ENCODE measurements around the gene IGFBP6.

IGFBP6 gene

GRCh38 chr12:53052419-53053217 is 44.8 kb upstream of the IGFBP6 start:
- H3K4me3 ChIP-seq (ENCODE audit: low read depth in 1 of 5, low read length in 5 of 5) = peak overlapping the region; percentile 87 to 95 (median 91)
- no peaks in the 10 kb centered on the region for H3K9me3 ChIP-seq (ENCODE audit: control insufficient read depth in 5 of 5, low read length in 5 of 5)
- H3K9ac ChIP-seq (ENCODE audit: low read length in 5 of 5) = peak overlapping the region in 4 of 5 donors; percentile 39 to 100 (median 76)
- peaks cover 0 to 2% (median 0%) of the 10 kb centered on the region in 5 donors for H3K27me3 ChIP-seq (ENCODE audit: control insufficient read depth in 5 of 5, insufficient read depth in 4 of 5, low read length in 5 of 5)
- H3K4me1 ChIP-seq (ENCODE audit: control insufficient read depth in 5 of 5, insufficient read depth in 5 of 5, low read length in 5 of 5) = peaks cover 23 to 80% (median 74%) of the 10 kb centered on the region in 5 donors
- peak overlapping the region; percentile 99 for H3K27ac ChIP-seq (ENCODE audit: low read depth, low read length)
- H3K36me3 ChIP-seq (ENCODE audit: control insufficient read depth in 5 of 5, insufficient read depth in 5 of 5, low read length in 5 of 5) = peaks cover 3 to 49% (median 37%) of the 10 kb centered on the region in 5 donors

GRCh38 chr12:53053218-53054111 is 44.0 kb upstream of the IGFBP6 start:
- H3K9me3 ChIP-seq (ENCODE audit: control insufficient read depth in 5 of 5, low read length in 5 of 5) = no peaks in the 10 kb centered on the region
- peaks cover 23 to 73% (median 68%) of the 10 kb centered on the region in 5 donors for H3K4me1 ChIP-seq (ENCODE audit: control insufficient read depth in 5 of 5, insufficient read depth in 5 of 5, low read length in 5 of 5)
- H3K9ac ChIP-seq (ENCODE audit: low read length in 5 of 5) = peak overlapping the region in 4 of 5 donors; percentile 16 to 62 (median 34)
- peaks cover 0 to 2% (median 0%) of the 10 kb centered on the region in 5 donors for H3K27me3 ChIP-seq (ENCODE audit: control insufficient read depth in 5 of 5, insufficient read depth in 4 of 5, low read length in 5 of 5)
- H3K27ac ChIP-seq (ENCODE audit: low read depth, low read length) = peak overlapping the region; percentile 99
- peak overlapping the region in 4 of 5 donors; percentile 27 to 65 (median 48) for H3K4me3 ChIP-seq (ENCODE audit: low read depth in 1 of 5, low read length in 5 of 5)
- peaks cover 3 to 57% (median 45%) of the 10 kb centered on the region in 5 donors for H3K36me3 ChIP-seq (ENCODE audit: control insufficient read depth in 5 of 5, insufficient read depth in 5 of 5, low read length in 5 of 5)

- Histone ChIP-seq H3K4me1 (ENCODE audit: control insufficient read depth in 5 of 5, insufficient read depth in 5 of 5, low read length in 5 of 5) (peaks cover 21 to 65% (median 63%) of the 10 kb centered on the region in 5 donors), H3K27ac (ENCODE audit: low read depth, low read length) (peak overlapping the region; percentile 99), H3K4me3 (ENCODE audit: low read depth in 1 of 5, low read length in 5 of 5) (peak overlapping the region in 4 of 5 donors; percentile 27 to 65 (median 48)), H3K36me3 (ENCODE audit: control insufficient read depth in 5 of 5, insufficient read depth in 5 of 5, low read length in 5 of 5) (peaks cover 3 to 65% (median 54%) of the 10 kb centered on the region in 5 donors), H3K27me3 (ENCODE audit: control insufficient read depth in 5 of 5, insufficient read depth in 4 of 5, low read length in 5 of 5) (peaks cover 0 to 2% (median 0%) of the 10 kb centered on the region in 5 donors), H3K9me3 (ENCODE audit: control insufficient read depth in 5 of 5, low read length in 5 of 5) (no peaks in the 10 kb centered on the region), H3K9ac (ENCODE audit: low read length in 5 of 5) (peak overlapping the region in 4 of 5 donors; percentile 16 to 62 (median 56))
Measured at GRCh38 chr12:53054112-53054878, 43.2 kb upstream of the IGFBP6 start.

GRCh38 chr12:53055471-53056266 is 41.8 kb upstream of the IGFBP6 start:
- Histone ChIP-seq H3K4me1 (ENCODE audit: control insufficient read depth in 5 of 5, insufficient read depth in 5 of 5, low read length in 5 of 5) (peaks cover 16 to 67% (median 62%) of the 10 kb centered on the region in 5 donors), H3K9ac (ENCODE audit: low read length in 5 of 5) (no peak overlapping the region), H3K9me3 (ENCODE audit: control insufficient read depth in 5 of 5, low read length in 5 of 5) (no peaks in the 10 kb centered on the region), H3K27me3 (ENCODE audit: control insufficient read depth in 5 of 5, insufficient read depth in 4 of 5, low read length in 5 of 5) (no peaks in the 10 kb centered on the region), H3K27ac (ENCODE audit: low read depth, low read length) (peak overlapping the region; percentile 99), H3K4me3 (ENCODE audit: low read depth in 1 of 5, low read length in 5 of 5) (no peak overlapping the region), H3K36me3 (ENCODE audit: control insufficient read depth in 5 of 5, insufficient read depth in 5 of 5, low read length in 5 of 5) (peaks cover 3 to 79% (median 68%) of the 10 kb centered on the region in 5 donors)

GRCh38 chr12:53056296-53056695 is 41.2 kb upstream of the IGFBP6 start:
- Histone ChIP-seq H3K9ac (ENCODE audit: low read length in 5 of 5) (no peak overlapping the region), H3K9me3 (ENCODE audit: control insufficient read depth in 5 of 5, low read length in 5 of 5) (no peaks in the 10 kb centered on the region), H3K4me3 (ENCODE audit: low read depth in 1 of 5, low read length in 5 of 5) (no peak overlapping the region), H3K27me3 (ENCODE audit: control insufficient read depth in 5 of 5, insufficient read depth in 4 of 5, low read length in 5 of 5) (no peaks in the 10 kb centered on the region), H3K36me3 (ENCODE audit: control insufficient read depth in 5 of 5, insufficient read depth in 5 of 5, low read length in 5 of 5) (peaks cover 3 to 84% (median 74%) of the 10 kb centered on the region in 5 donors), H3K27ac (ENCODE audit: low read depth, low read length) (no peak overlapping the region), H3K4me1 (ENCODE audit: control insufficient read depth in 5 of 5, insufficient read depth in 5 of 5, low read length in 5 of 5) (peaks cover 12 to 67% (median 62%) of the 10 kb centered on the region in 5 donors)

GRCh38 chr12:53056901-53057300 is 40.6 kb upstream of the IGFBP6 start:
- H3K9me3 ChIP-seq (ENCODE audit: control insufficient read depth in 5 of 5, low read length in 5 of 5) = no peaks in the 10 kb centered on the region
- H3K27me3 ChIP-seq (ENCODE audit: control insufficient read depth in 5 of 5, insufficient read depth in 4 of 5, low read length in 5 of 5) = no peaks in the 10 kb centered on the region
- no peak overlapping the region for H3K4me3 ChIP-seq (ENCODE audit: low read depth in 1 of 5, low read length in 5 of 5)
- H3K4me1 ChIP-seq (ENCODE audit: control insufficient read depth in 5 of 5, insufficient read depth in 5 of 5, low read length in 5 of 5) = peaks cover 9 to 67% (median 62%) of the 10 kb centered on the region in 5 donors
- H3K9ac ChIP-seq (ENCODE audit: low read length in 5 of 5) = no peak overlapping the region
- no peak overlapping the region for H3K27ac ChIP-seq (ENCODE audit: low read depth, low read length)
- H3K36me3 ChIP-seq (ENCODE audit: control insufficient read depth in 5 of 5, insufficient read depth in 5 of 5, low read length in 5 of 5) = peaks cover 3 to 85% (median 75%) of the 10 kb centered on the region in 5 donors

- H3K9ac ChIP-seq (ENCODE audit: low read length in 5 of 5) = no peak overlapping the region
- no peaks in the 10 kb centered on the region for H3K27me3 ChIP-seq (ENCODE audit: control insufficient read depth in 5 of 5, insufficient read depth in 4 of 5, low read length in 5 of 5)
- peaks cover 10 to 67% (median 63%) of the 10 kb centered on the region in 5 donors for H3K4me1 ChIP-seq (ENCODE audit: control insufficient read depth in 5 of 5, insufficient read depth in 5 of 5, low read length in 5 of 5)
- no peak overlapping the region for H3K4me3 ChIP-seq (ENCODE audit: low read depth in 1 of 5, low read length in 5 of 5)
- no peaks in the 10 kb centered on the region for H3K9me3 ChIP-seq (ENCODE audit: control insufficient read depth in 5 of 5, low read length in 5 of 5)
- H3K36me3 ChIP-seq (ENCODE audit: control insufficient read depth in 5 of 5, insufficient read depth in 5 of 5, low read length in 5 of 5) = peaks cover 3 to 91% (median 81%) of the 10 kb centered on the region in 5 donors
- no peak overlapping the region for H3K27ac ChIP-seq (ENCODE audit: low read depth, low read length)
Measured at GRCh38 chr12:53057816-53058500, 39.5 kb upstream of the IGFBP6 start.

GRCh38 chr12:53058674-53059433 is 38.6 kb upstream of the IGFBP6 start:
- peaks cover 3 to 90% (median 87%) of the 10 kb centered on the region in 5 donors for H3K36me3 ChIP-seq (ENCODE audit: control insufficient read depth in 5 of 5, insufficient read depth in 5 of 5, low read length in 5 of 5)
- H3K27ac ChIP-seq (ENCODE audit: low read depth, low read length) = no peak overlapping the region
- no peaks in the 10 kb centered on the region for H3K9me3 ChIP-seq (ENCODE audit: control insufficient read depth in 5 of 5, low read length in 5 of 5)
- H3K4me1 ChIP-seq (ENCODE audit: control insufficient read depth in 5 of 5, insufficient read depth in 5 of 5, low read length in 5 of 5) = peaks cover 15 to 67% (median 63%) of the 10 kb centered on the region in 5 donors
- H3K9ac ChIP-seq (ENCODE audit: low read length in 5 of 5) = no peak overlapping the region
- H3K27me3 ChIP-seq (ENCODE audit: control insufficient read depth in 5 of 5, insufficient read depth in 4 of 5, low read length in 5 of 5) = no peaks in the 10 kb centered on the region
- no peak overlapping the region for H3K4me3 ChIP-seq (ENCODE audit: low read depth in 1 of 5, low read length in 5 of 5)

Data from subcutaneous abdominal adipose tissue (tissue), 5 donors.